Kidney tubule cell (primary cell): ENCODE results near the gene VKORC1.
"Not testable (repeated sequence)": the region's sequence is repeated elsewhere in the genome, so short reads cannot be mapped to it uniquely, and the experiment has no call there.

ENCODE experiments used
- DNase-seq: peaks from one replicate; pipeline ENCODE4 v3.0.0-alpha.2; 2018; ENCODE audit warnings: low spot score

Gene VKORC1

GRCh38 chr16:31094424-31095120 is at the start of gene VKORC1:
Gene VKORC1 (minus strand): TSS chr16:31094797. CDS start chr16:31094729, 68 bp downstream.
- DNase-seq, result peak; percentile 99

DNA sequence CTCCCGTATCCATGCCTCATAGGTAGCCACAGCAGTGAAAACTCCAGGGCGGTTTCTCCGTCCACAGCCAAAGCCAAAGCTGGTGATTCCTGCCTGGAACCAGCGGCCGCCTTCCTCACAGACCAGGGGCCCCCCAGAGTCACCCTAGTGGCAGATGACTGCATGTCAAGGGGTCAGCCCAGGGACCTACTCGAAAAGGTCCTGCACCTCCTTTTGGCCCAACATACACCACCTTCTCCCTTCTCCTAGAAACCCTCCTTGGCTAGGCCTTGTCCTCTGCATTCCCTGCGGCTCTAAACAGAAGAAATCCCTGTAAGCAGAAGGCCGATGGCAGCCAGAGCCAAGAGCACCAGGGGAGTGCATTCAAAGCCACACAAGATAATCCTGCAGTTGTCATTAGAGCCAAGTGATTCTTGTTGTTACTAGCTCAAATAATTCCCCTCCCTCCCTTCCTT is 49.1 kb upstream of the VKORC1 start:
- no peak for DNase-seq

DNA sequence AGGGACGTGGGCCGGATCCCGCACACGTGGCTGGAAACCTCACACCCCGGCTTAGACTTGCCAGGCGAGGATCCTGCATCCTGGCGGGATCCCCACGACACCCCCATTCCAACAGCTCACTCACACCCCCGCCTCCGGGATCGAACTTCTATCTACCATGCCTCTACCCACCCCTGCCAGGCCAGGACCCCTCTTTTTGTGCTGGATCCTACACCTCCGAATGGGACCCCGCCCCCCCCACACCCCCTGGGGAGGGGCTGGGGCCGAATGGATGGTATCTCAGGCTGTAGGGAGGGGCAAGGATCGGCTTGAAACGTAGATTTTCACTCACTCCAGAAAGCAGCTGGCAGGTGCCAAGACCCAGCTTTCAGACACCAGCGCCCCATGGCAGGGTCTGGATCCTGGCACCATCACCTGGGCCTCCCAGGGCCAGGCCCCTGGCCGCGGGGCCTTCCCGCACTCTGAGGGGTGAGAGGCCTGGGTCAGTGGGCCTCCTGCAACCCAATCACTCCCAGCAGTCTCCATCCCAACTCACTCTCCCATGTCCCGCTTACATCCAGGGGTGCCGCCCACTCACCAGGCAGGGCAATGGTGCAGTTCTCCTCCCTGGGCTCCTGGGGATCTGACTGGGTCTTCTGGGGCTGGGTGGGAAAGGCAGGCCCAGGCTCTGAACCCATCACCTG is 48.6 kb upstream of the VKORC1 start:
- no peak for DNase-seq

- DNase-seq, result peak; percentile 99
Observed at GRCh38 chr16:31142109-31143010, 47.8 kb upstream of the VKORC1 start.

- DNase-seq, result no peak
Observed at GRCh38 chr16:31141489-31142108, 47.0 kb upstream of the VKORC1 start.

- not testable (repeated sequence) for DNase-seq
Observed at GRCh38 chr16:31141071-31141469, 46.5 kb upstream of the VKORC1 start.

DNA sequence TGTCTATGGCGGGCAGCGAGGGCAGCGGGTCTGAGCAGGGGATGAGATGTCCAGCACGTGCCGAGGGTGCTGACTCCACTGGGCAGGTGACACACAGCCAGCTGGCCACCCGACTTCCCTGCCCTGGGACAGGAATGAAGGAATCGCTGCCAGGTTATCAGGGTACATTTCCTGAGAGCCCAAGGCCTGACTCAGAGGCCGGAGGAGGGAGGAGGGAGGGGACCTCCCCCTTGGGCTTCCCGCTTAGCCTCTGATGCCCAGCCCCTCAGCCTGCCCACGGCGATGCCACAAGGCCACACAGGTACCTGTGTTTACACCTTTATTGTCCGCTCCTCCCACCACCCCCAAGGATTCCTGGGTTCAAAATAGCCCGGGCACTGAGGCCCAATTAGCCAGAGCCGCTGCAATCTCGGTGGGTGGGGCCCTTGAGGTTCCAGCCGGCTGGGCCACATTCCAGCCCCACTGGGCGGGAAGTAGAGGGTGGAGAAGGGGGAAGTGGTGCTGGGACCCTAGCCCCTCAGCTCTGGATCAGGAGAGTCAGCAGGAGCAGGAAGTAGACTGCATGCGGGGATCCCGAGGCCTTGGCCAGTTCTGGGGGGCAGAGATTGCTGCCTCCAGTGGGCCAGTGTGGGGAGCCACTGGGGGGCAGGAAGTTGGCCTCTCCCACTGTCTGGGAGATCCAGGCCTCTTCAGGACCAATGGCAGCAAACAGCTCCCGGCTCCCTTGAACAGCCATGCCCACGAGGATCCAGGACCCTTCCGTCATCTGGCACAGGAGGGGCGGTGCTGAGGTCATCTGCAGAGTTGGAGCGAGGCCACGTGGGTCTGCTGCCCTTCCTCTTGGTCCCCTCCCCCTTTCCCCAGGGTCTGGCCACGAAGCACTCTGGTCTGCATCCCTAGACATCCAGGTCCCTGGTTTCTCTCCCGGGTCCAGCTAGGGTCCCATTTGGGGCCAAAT is 44.3 kb upstream of the VKORC1 start:
- DNase-seq, result peak; percentile 94

DNA sequence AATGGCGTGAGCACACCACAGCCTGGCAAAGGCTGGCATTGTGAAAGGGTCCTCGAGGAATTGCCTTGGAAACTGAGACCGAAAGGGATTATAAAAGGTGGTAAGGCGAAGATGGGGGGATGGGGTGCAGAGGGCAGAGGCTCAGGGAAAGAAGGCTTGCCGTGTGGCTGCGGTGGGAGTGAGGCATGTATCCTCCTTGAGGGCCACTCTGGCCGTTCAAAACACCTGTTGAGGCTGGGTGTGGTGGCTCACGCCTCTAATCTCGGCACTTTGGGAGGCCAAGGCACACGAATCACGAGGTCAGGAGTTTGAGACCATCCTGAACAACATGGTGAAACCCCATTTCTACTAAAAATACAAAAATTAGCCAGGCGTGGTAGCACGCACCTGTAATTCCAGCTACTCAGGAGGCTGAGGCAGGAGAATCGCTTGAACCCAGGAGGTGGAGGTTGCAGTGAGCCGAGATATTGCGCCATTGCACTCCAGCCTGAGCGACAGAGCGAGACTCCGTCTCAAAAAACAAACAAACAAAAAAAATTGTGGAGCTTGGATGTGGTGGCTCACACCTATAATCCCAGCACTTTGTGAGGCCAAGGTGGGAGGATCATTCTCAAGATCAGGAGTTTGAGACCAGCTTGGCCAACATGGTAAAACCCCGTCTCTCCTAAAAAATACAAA is 42.4 kb upstream of the VKORC1 start:
- DNase-seq, result not testable (repeated sequence)

DNA sequence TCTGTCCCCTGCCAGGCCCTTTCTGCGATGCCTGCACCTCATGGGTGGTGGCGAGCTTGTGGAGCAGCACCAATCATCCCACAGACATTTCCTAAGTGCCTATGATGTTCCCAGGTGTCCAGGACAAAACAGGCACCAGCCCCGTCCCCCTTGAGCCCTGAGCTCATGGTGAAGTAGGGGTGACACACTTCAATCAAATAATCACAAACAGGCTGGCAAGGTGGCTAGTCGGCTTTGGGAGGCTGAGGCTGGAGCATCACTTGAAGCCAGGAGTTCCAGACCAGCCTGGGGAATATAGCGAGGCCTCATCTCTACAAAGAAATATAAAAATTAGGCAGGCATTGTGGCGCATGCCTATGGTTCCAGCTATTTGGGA is 41.7 kb upstream of the VKORC1 start:
- no peak for DNase-seq

DNA sequence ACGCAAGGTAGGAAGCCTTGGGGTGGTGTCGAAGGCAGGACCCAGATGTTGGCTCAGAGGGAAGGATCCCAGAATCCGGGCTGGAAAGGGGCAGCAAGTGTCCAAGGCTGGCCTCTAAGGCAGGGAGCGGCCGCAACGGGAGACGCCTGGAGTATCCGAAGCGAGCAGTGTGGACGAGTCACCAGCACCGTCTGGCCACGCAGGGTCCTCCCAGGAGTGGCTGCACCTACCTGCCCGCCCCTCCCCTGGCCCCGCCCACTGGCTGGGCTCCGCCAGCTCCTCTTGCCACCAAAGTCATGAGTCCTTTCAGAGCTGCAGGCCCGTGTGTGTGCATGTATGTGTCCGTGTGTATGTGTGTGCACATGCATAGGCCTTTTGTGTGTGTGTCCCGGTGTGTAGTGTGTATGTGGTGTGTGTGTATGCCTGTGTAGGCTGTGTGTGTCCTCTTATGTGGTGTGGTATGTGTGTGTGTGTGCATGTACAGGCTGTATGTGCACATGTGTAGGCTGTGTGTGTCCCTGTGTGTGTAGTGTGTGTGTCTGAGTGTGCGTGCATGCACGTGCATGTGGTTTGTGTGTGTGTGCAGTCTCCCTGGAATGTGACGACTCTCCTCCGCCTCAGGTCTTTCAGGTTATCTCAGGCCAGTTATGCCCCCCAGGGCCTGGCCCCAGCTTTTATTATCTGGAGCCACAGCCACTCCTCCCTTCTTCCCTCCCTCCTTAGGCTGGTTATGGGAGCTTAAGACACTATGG is 41.1 kb upstream of the VKORC1 start, which contains the start of gene PRSS8:
Gene PRSS8, minus strand, starts transcription at position 193 of the 752 bp plus-strand sequence. CDS start 229 bp downstream, outside the sequence.
- peak; percentile 80 for DNase-seq

DNA sequence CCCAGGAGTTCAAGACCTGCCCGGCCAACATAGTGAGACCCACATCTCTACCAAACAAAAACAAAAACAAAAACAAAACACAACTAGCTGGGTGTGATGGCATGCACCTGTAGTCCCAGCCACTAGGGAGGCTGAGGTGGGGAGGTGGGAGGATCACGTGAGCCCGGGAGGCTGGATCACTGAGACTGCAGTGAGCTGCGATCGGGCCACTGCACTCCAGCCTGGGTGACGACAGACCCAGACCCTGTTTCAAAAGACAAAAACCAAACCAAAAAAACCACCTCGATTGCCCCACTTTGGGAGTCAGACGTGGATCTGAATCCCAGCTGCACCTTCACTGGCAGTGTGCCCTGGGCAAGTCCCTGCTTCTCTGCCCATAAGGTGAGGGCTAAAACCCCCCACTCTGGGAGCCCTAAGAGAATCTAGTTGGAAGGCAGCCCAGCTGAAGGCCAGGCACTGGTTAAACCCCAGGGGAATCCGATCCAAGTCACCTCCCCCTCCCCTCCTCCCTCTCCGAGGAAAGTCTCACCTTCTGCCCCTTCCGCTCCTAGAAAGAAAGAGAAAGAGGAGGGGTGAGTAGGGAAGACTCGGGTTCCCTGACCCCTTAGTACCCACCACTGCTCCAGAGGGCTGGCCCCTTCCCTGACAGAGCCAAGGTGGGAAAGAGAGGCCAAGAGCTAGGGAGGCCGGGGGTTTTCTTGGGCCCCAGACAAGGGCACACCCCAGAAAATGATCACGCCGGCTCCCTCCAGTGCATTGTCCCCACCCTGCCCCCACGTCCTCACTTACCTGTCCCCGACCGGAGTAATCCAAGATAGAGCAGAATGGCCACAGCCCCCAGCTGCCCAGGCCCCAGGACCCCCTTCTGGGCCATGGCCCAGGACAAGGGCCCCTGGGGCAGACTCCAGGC is 40.3 kb upstream of the VKORC1 start:
- peak; percentile 65 for DNase-seq

GRCh38 chr16:31134091-31134571 is 39.5 kb upstream of the VKORC1 start:
- peak; percentile 72 for DNase-seq

DNA sequence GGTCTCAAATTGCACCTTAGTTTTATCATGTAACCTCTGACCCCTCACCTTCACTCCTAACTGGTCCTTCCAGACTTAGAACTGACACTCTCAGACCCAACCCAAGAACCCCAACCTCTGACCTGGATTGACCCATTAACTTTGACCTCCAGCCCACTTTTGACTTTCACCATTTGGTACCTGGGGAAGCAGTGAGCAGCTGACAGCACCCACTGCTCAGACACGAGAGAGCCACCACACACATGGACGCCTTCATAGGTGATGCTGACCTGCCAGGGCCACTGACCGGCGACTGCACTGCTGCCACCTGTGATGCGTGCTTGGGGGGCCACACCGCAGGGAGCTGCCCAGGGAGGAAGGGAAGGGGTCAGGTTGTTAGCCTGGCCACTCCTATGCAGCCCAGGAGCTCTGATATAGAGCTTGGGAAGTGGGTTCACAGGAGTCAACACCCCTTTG is 38.5 kb upstream of the VKORC1 start:
- DNase-seq, result no peak

DNA sequence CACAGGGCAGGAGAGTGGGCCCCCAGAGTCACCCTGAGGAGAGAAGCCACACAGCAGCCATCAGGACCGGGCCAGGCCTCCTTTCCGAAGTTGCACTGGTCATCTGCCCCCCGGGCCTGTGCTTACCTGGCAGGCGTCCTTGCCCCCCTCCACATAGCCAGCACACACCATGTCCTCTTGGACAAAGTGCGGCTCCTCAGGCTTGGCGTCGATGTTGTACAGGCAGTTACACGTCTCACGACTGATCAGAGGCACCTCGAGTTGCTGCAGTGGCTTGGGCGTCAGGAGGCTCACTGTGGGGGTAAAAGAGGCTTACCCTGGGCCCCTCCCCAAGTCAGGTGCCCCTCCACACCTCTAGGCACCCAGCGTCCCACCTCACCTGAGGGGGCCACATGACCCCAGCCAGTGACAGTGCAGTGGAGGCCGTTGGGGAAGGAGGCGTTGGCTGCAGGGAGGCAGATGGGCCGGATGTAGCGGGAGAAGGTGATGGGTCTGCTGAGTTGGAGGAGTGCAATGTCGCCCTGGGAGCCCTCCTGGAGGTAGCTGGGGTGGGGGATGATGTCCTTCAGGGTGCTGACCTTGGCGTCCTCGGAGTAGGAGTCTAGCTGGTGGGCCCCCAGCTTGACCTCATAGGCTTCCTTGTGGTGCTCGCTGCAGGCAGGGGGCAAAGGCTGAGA is 37.8 kb upstream of the VKORC1 start:
- no peak for DNase-seq

GRCh38 chr16:31131841-31132271 is 37.3 kb upstream of the VKORC1 start:
- DNase-seq, result peak; percentile 75

GRCh38 chr16:31131416-31131815 is 36.8 kb upstream of the VKORC1 start:
- no peak for DNase-seq

DNA sequence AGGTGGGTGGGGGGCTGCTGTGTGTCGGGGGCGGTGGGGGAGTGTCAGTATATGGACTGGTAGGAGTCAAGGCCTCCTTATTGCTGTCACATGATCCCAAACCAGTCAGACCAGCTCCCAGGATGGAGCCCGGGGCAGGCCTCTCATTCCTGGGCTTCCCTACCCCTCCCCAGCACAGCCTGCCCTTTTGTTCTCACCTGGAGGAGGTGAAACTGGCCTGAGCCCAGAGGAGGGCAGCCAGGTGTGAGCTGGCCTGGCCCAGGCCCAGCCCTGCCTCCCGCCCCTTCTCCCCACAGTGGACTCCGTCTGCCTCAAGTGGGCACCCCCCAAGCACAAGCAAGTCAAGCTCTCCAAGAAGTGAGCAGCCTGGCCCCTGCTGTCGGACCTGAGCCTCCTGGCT is 36.3 kb upstream of the VKORC1 start:
- DNase-seq, result peak; percentile 82
